AG04450 (cell line): Measurements from ENCODE around the gene ULK4. TPM values are rescaled to one million over a fixed set of nuclear protein-coding genes. Genes with fewer than 3 reads are reported as not detected.
"Not testable (repeated sequence)": the region's sequence is repeated elsewhere in the genome, so short reads cannot be mapped to it uniquely, and the experiment has no call there.

Experiments used
- CTCF ChIA-PET: fragments of 300-600, 350-600 bp; formaldehyde crosslinking; extraction: SDS; loops from one replicate; lab custom pipeline; 2022; ENCODE audit warnings: antibody characterized with exemption, inconsistent platforms; lab: Charles Lee
- POLR2A ChIA-PET: fragments of 350-600 bp; formaldehyde crosslinking; extraction: SDS; loops from one replicate; lab custom pipeline; 2021; ENCODE audit warnings: antibody characterized with exemption, inconsistent platforms; lab: Yijun Ruan, JAX
- DNase-seq: peaks from one replicate; pipeline ENCODE4 v3.0.0-alpha.2; 2011; ENCODE audit warnings: low read depth, low spot score
- H3K27ac ChIP-seq: one replicate; pipeline ENCODE4 v1.5.1; 2012; ENCODE audit warnings: low read depth, low read length, control low read depth
- H3K27me3 ChIP-seq: one replicate; pipeline ENCODE4 v1.6.0; 2012; ENCODE audit warnings: low read length; ENCODE audit not compliant: control insufficient read depth, insufficient read depth
- H3K4me3 ChIP-seq: 2 replicates; pipeline ENCODE4 v1.5.1; 2011; ENCODE audit warnings: mild to moderate bottlenecking, low read depth, low read length, control low read depth
- H3K9me3 ChIP-seq: 2 replicates; pipeline ENCODE4 v1.5.1; 2012; ENCODE audit warnings: low read length; ENCODE audit not compliant: control insufficient read depth, insufficient read depth
- polyA plus RNA-seq: library from polyadenylated mRNA; depleted of rRNA; stranded (reverse); fragments of >200 nt; gene quantifications from 2 replicates; pipeline ENCODE4 v1.2.3, GENCODE V29; 2011
- TF ChIP-seq, protein P1 (sequence below): IDR thresholded peaks from 2 replicates; pipeline ENCODE4 v1.5.1; 2011; ENCODE audit warnings: low read depth, low read length, control low read depth, inconsistent platforms

ULK4 gene
- polyA plus RNA-seq, 1 experiment = 3.7 TPM

DNA sequence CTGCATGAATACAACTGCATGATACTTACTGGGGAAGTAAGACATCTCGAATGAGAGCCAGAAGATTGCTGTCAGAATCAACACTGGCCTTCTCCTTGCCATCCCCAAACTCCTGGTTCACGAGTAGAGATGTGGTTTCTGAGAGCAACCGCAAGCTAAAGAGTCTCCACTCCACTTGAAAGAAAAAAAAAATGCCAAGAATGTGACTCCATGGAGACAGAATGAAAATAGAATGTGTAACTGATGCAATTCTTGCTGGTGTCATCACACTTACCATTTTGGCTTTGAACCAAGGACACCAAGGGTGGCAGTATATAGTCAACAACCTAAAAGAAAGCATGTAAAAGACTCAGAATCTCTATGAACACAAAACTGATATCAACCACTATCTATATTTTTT lies 280.4 kb downstream of the ULK4 start:
- POLR2A ChIA-PET = interaction anchor here (1.0 kb wide), 1 partner anchor 482 kb away, joined by 3 read pairs; the partner anchor contains the start of gene CTNNB1
- CTCF ChIA-PET = interaction anchor here (1.5 to 2.2 kb wide), 2 partner anchors 9 to 1097 kb away, joined by 3 to 6 read pairs; no protein-coding TSS in a partner anchor

DNA sequence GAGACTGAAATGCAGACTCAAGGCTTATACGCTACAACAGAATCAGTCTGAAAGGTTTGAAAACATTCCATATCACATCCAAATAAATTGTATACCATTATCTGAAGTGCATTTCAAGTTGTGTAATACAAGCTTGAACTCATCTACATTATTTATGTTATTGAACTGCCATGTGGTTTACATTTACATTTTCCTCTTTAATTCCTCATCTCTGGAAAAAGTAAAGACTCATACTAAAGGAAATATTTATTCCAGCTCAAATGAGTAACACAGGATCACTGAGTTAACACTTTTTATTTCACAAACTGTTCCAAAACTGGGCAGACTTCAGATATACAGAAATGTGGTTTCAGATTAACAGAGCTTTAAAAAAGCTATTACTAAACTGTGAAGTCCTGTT lies 282.5 kb downstream of the ULK4 start:
- peak; percentile 26 for DNase-seq
- ChIA-PET POLR2A (interaction anchor here (1.0 kb wide), 1 partner anchor 480 kb away, joined by 5 read pairs; the partner anchor contains the start of gene CTNNB1), CTCF (interaction anchor here (2.2 kb wide), 1 partner anchor 1095 kb away, joined by 6 read pairs; no protein-coding TSS in a partner anchor)
- TF ChIP-seq, protein P1, sequence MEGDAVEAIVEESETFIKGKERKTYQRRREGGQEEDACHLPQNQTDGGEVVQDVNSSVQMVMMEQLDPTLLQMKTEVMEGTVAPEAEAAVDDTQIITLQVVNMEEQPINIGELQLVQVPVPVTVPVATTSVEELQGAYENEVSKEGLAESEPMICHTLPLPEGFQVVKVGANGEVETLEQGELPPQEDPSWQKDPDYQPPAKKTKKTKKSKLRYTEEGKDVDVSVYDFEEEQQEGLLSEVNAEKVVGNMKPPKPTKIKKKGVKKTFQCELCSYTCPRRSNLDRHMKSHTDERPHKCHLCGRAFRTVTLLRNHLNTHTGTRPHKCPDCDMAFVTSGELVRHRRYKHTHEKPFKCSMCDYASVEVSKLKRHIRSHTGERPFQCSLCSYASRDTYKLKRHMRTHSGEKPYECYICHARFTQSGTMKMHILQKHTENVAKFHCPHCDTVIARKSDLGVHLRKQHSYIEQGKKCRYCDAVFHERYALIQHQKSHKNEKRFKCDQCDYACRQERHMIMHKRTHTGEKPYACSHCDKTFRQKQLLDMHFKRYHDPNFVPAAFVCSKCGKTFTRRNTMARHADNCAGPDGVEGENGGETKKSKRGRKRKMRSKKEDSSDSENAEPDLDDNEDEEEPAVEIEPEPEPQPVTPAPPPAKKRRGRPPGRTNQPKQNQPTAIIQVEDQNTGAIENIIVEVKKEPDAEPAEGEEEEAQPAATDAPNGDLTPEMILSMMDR = no peak
- Histone ChIP-seq H3K9me3 (no peaks in the 10 kb centered on the region), H3K4me3 (no peak overlapping the region), H3K27me3 (no peaks in the 10 kb centered on the region), H3K27ac (no peak overlapping the region)

More for the DNA sequence above, 280.4 kb downstream of the ULK4 start:
- H3K4me3 ChIP-seq = no peak overlapping the region
- no peak overlapping the region for H3K27ac ChIP-seq
- TF ChIP-seq, protein P1 = no peak
- DNase-seq = peak; percentile 74
- H3K9me3 ChIP-seq = no peaks in the 10 kb centered on the region
- H3K27me3 ChIP-seq = no peaks in the 10 kb centered on the region

DNA sequence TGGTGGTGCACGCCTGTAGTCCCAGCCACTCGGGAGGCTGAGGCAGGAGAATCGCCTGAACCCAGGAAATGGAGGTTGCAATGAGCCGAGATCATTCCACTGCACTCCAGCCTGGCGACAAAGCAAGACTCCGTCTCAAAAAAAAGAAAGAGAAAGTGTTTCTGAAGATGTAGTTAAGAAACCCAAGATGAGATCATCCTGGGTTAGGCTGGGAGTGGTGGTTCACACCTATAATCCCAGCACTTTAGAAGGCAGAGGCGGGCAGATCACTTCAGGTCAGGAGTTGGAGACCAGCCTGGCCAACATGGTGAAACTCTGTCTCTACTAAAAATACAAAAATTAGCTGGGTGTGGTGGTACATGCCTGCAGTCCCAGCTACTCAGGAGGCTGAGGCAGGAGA lies 286.8 kb downstream of the ULK4 start:
- H3K27me3 ChIP-seq, H3K9me3 ChIP-seq, H3K27ac ChIP-seq, POLR2A ChIA-PET, H3K4me3 ChIP-seq, CTCF ChIA-PET, DNase-seq: not testable (repeated sequence)

DNA sequence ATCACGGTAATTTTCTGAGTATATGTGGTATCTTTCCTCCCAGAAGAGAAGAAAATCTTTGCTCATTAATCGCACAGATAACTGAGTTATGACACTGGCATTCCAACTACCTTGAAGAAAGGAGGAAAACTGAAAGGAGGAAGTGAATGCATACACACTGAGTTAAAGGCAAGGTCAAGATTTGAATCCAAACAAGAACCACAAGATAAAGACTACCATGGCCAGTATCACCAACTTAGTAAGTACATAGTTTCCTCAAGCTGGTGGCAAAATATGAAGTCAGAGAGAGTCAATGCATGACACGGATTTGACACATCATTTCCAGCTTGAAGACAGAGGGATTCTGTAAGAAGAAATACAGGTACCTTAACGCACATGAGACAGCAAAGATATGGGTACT lies 287.5 kb downstream of the ULK4 start:
- DNase-seq = no peak
- TF ChIP-seq, protein P1 = no peak
- ChIA-PET POLR2A (no interaction called here), CTCF (no interaction called here)
- Histone ChIP-seq H3K9me3 (no peaks in the 10 kb centered on the region), H3K27ac (no peak overlapping the region), H3K4me3 (no peak overlapping the region), H3K27me3 (no peaks in the 10 kb centered on the region)

DNA sequence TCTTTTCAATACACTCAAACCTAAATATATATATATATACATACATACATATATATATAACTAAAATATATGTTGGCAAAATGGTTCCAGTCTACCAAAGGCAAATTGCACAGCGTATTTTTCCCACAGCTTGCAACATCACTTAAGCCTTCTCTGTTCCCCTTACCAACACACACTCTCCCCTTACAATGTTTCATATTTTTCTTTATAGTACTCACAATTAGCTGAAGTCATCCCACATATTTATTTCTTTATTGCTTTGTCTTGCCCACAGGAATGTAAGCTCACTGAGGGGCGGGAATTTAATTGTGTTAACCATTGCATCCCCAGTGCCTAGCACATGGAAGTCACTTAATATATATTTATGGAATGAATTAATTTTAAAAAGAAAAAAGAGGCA lies 288.3 kb downstream of the ULK4 start:
- Histone ChIP-seq H3K27ac (no peak overlapping the region), H3K9me3 (no peaks in the 10 kb centered on the region), H3K4me3 (no peak overlapping the region), H3K27me3 (no peaks in the 10 kb centered on the region)
- ChIA-PET POLR2A (interaction anchor here (0.6 kb wide), 1 partner anchor 10 kb away, joined by 3 read pairs; no protein-coding TSS in a partner anchor), CTCF (interaction anchor here (0.6 kb wide), 1 partner anchor 1347 kb away, joined by 3 read pairs; no protein-coding TSS in a partner anchor)
- DNase-seq = peak; percentile 24
- TF ChIP-seq, protein P1 = no peak
